ENCODE data around the gene TUT4. TPM values are rescaled to one million over a fixed set of nuclear protein-coding genes. Genes with fewer than 3 reads are reported as not detected.

Gene TUT4
- total RNA-seq, 1 experiment from 2014 or later = 27.9 TPM

DNA sequence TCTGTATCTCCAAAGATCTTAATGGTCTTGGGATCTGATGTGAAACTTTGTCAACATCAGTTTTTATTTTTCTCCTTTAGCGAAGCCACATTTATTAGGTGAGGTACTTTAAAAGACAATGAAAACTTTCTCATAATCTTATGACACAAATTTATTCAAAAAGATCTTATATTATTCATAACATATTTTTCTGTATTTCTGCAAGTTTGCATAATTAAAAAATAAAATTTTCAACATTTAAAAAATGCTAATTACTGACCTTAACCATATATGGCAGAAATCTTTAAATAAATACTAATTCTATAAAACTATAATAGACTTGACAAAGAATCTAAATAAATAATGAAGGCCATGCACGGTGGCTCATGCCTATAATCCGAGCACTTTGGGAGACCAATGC is 75.9 kb downstream of the TUT4 start:
- DNase-seq (ENCODE audit: low read depth) = no peak

DNA sequence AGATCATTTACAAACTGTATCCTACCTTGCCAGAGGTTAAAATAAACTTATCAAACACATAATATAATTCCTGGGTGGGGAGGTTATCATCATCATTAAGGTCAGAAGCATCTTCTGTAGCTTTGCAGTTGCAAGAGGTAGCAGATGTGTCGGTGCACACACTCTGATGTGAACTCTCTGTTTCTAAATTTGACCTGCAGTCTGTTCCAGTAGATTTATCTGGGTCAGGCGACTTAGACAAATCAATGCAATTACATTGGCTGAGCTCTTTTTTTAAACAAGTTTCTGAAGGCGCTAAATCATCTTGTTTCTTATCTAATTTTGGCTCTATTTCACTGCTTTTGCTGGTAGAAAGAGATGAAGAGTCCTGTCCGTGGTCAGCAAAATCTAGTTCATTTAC is 78.1 kb downstream of the TUT4 start:
- DNase-seq (ENCODE audit: low read depth) = no peak

DNA sequence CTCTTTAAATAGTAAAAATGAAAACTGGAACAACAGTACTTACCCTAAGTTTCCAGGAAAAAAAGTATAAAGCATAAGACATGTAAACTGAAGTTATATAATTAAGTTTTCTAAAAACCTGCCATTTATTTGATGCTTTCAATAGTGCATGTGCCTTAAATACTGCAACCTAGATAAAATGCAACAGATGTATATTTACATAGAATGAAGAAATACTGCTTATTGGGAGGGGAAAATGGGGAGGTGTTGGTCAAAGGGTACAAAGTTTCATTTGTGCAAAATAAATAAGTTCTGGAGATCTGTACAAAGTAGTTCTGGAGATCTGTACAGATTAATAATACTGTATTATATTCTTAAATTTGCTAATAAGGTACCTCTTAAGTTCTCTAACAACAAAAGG is 79.9 kb downstream of the TUT4 start:
- no peak for DNase-seq (ENCODE audit: low read depth)

DNA sequence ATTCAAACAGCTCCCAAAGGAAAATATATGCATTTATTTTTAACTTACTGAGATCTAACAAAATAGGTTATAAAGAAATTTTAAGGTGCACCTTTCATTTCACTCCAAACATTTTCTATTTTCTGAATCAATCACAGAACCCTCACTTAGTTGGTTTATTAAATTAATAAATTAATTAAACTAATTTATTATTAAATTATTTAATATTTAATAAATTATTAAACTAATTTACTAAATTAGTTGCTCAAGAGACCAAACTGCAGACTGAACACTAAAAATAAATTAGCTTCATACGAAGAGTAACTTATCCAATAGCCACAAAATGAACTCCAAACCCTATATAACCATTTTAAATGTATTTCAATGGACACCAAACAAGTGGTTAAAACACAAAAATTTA is 80.5 kb downstream of the TUT4 start:
- no peak for DNase-seq (ENCODE audit: low read depth)

DNA sequence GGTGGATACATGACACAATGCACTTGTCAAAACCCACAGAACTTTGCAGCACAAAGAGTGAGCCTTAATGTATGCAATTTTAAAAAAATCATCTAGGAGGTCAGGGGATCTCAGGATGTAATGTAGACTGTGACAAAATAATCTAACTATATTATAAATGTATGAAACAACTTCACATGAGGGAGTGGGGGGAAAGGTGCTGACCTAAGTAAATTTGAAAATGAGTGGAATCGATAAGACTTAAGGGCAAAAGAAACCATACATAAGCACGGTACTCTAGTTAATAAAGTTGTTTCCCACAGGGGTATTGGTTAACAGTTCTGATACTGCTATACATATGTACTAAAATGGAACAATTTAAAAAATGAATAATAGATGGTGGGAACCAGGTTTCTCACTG is 83.8 kb downstream of the TUT4 start:
- DNase-seq (ENCODE audit: low read depth) = no peak

DNA sequence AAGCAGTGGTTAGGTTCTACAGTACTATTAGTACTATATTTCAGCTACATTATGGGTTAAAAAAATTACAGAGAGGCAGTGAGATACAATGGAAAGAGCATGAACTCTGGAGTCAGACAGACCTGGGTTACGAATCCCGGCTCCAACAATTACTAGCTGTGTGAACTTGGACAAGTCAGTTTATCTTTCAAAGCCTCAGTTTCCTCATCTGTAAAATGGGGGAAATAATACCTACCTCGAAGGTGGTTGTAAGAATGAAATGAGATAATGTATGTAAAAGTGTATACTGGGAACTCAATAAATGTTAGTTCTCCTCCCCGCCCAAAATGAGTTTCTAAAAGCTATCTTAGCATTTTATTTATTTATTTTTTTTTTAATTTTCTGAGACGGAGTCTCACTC is 89.0 kb downstream of the TUT4 start:
- DNase-seq (ENCODE audit: low read depth) = no peak

DNA sequence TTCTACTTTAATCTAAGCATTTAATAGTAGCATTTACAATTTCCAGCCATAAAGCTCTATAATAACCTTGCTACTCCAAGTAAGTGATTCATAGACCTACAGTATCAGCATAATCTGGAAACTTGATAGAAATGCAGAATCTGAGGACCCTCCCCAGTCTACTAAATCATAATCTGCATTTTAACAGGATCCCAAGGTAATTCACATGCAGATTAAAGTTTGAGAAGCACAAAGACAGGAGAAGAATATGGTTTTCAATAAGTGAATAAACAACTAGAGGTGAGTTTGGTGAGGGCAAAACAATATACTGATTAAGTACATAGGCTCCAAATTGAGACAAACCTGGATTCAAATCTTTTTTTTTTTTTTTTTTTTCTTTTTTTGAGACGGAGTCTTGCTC is 91.1 kb downstream of the TUT4 start:
- DNase-seq (ENCODE audit: low read depth) = no peak

DNA sequence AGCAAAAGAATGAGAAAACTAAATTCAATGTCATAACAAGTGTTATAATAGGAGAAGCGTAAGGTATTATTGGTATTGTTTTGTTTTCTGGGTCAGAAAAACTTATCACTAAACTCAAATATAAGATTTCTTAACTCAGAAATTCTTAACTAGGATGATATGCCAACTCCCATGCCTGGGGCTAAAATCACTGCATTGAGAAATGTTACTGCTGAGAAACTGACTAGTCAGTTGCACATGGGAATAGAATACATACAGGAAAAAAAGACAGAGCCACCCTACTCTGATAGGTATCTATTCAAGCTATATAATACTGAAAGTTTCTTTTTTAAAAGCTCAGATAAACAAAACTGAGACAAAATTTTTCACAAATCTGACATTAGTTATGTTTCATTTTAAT is 92.2 kb downstream of the TUT4 start:
- no peak for DNase-seq (ENCODE audit: low read depth)

DNA sequence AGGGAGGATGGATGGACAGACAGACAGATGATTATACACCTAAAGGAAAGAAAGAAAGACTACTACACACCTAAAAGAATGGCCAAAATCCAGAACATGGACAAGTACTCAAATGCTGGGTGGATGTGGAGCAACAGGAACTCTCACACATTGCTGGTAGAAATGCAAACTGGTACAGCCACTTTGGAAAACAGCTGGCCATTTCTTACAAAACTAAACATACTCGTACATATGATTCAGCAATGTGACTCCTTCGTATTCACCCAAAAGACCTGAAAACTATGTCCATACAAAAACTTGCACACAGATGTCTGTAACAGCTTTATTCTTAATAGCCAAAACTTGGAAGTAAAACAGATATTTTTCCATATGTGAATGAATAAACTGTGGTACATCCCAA is 97.2 kb downstream of the TUT4 start:
- DNase-seq (ENCODE audit: low read depth) = no peak

DNA sequence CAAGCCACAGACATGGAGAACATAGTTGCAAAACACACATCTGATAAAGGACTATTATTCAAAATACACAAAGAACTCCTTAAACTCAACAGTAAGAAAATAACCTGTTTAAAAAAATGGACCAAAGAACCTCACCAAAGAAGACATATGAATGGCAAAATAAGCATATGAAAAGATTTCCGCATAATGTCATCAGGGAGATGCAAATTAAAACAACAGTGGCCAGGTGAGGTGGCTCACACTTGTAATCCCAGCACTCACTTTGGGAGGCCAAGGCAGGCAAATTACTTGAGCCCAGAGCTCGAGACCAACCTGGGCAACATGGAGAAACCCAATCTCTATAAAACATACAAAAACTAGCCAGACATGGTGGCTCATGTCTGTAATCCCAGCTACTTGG is 98.1 kb downstream of the TUT4 start:
- no peak for DNase-seq (ENCODE audit: low read depth)

DNA sequence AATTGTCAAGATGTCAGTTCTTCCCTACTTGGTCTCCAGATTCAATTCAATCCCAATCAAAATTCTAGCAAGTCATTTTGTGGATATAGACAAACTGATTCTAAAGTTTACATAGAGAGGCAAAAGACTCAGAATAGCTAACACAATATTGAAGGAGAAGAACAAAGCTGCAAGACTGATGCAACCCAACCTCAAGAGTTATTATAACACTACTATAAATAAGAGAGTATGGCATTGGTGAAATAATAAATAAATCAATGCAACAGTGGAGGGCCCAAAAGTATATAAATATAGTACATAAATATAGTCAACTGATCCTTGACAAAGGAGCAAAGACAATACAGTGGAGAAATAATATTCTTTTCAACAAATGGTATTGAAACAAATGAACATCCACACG is 98.8 kb downstream of the TUT4 start:
- no peak for DNase-seq (ENCODE audit: low read depth)

DNA sequence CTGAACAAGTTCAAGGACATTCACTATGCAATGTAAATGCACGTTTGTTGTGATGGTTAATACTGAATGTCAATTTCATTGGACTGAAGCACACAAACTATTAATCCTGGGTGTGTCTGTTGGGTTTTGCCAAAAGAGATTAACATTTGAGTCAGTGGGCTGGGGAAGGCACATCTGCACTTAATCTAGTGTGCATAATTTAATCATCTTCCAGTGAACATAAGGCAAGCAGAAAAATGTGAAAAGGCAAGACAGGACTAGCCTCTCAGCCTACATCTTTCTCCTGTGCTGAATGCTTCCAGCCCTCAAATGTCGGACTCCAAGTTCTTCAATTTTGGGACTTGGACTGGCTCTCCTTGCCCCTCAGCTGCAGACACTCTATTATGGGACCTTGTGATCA is 108.4 kb downstream of the TUT4 start:
- DNase-seq (ENCODE audit: low read depth) = no peak

DNA sequence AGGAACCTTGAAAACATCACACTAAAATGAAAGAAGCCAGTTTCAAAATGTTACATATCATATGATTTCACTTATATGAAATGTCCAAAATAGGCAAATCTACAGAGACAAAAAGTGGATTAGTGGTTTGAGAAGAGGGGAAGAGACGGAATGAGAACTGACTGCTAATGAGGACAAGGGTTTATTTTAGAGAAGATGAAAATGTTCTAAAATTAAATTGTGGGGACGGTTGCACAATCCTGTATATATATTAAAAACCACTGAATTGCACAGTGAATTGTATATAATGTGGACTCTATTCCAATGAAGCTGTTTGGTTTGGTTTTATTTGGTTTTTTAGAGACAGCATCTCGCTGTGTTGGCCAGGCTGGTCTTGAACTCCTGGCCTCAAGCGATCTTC is 112.9 kb downstream of the TUT4 start:
- no peak for DNase-seq (ENCODE audit: low read depth)

DNA sequence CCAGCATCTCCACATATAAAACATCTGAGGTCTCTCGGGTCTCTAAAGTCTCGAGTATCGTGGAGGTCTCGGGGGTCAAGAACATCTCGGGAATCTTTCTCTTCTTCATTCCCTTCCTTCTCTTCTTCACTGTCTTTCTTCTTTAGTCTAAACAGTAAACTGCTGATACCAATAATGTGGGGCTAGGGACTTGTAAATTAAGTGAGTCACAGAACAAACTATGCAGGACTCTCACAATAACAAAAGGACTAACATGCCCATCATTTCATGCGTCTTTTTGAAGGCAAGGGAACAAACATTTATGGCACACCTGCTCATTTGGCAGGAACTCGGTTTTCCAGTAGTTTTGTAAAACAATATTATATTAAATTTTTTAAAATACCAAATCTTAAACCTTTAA is 116.1 kb downstream of the TUT4 start:
- no peak for DNase-seq (ENCODE audit: low read depth)

DNA sequence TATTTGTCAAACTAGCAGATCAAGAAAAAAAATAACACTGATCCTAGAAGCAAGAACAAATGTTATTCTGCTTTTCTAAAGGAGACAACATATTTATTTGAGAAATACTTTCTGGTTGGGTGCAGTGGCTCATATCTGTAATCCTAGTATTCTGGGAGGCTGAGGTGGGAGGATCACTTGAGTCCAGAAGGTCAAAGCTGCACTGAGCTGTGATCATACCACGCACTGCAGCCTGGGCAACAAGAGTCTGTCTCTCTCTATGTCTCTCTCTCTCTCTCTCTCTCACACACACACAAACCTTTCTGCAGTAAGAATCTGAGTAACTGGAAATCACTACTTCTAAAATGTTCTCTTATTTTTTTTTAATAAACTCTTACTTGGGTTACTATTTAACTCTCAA is 117.2 kb downstream of the TUT4 start:
- no peak for DNase-seq (ENCODE audit: low read depth)

DNA sequence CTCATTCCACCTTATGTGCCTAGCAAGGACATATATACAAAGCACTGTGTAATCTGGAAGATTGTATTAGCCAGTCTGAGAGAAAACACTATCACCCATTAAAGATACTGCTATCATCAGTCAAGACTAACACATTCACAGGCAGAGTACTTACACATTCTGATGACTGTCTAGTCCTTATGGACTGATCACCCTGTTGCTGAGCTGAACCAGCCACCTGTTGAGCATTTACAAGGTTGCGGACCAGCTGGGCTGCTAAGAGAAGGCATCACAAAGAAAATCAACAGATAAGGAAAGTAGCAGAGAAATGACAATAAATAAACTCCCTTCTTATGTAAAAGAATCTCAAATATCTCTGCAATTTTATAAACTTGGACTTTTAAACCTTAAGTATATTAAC is 117.7 kb downstream of the TUT4 start:
- DNase-seq (ENCODE audit: low read depth) = no peak

DNA sequence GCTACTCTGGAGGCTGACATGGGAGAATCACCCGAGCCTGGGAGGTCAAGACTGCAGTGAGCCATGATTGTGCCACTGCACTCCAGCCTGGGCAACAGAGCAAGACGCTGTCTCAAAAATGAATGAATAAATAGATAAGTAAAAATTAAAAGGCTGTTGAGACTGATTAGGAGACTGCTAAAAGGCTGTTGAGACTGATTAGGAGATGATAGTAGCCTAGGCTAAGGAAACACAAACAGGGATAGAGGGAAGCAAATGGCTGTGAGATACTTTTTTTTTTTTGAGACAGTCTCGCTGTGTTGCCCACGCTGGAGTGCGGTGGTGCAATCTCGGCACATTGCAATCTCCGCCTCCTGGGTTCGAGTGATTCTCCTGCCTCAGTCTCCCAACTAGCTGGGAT is 120.1 kb downstream of the TUT4 start:
- no peak for DNase-seq (ENCODE audit: low read depth)

DNA sequence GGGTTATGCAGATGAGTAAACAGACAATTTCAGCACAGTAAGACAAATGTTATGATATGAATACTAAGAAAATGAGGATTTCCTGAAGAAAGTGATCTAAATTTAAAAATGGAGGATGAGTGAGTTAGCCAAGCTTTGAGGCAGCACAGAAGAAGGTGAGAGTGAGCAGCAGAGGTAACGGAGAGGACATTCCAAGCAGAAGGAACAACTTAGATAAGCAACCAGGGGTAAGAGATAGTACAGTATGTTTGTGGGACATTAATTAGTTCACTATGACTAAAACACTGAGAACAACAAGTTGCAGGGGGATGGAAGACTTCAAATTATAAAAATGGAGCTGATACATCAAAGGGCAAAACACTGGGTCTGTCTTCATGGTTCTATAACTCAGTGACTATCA is 125.7 kb downstream of the TUT4 start:
- no peak for DNase-seq (ENCODE audit: low read depth)

DNA sequence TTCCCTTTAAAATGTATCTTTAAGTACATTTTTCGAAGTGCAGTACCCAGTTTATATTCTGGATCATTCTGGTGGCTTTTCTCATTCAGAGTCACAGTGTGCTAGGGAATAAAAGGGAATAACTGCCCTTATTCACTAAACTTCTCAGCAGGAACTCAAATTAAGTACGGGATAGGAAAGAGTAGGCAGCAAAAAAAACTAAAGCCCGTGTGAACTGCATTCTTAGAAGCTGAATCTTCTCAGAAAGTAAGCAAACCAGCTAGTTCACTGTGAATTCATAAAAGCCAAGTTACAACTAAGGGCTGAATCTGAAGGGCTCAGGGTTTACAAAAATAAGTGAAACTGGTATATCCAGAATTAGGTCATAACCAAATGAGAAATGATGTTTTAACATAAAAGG is 126.5 kb downstream of the TUT4 start:
- DNase-seq (ENCODE audit: low read depth) = no peak

DNA sequence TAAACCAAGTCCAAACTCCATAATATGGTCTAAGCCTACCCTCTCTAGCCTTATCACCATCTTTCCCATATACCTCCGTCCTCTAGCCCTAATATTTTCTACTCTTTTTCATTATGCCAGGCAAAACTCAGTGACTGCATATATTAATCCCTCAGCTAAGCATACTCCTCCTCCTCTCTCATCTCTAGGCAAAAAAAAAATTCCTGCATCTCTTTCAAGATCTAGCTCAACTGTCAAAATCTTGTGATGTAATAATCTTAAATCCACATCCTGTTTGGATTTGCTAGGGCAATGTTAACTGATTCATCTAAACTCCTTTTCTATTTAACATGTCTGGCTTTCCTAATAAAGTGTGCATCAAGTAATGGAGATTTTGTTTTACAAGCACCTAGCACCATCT is 128.1 kb downstream of the TUT4 start:
- peak; percentile 34 for DNase-seq (ENCODE audit: low read depth)

DNA sequence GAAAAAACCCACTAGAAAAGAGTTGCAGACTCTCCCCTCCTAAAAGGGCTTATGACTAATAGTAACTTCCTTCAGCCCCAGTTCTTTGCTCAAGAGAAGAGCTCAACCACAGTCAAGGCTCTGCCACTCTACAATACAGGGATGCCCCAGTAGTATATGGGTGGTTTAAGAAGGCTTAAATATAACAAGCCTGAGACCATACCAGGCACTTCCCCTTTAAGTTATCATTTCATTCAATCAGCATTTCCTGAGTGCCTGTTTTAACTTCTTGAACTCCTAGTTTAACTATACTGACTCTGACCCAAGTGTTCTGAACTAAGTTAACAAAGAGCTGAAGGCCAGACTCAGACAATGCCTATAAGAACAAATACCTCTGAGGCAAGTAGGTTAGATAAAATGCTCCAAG is 128.7 kb downstream of the TUT4 start:
- peak; percentile 31 for DNase-seq (ENCODE audit: low read depth)

DNA sequence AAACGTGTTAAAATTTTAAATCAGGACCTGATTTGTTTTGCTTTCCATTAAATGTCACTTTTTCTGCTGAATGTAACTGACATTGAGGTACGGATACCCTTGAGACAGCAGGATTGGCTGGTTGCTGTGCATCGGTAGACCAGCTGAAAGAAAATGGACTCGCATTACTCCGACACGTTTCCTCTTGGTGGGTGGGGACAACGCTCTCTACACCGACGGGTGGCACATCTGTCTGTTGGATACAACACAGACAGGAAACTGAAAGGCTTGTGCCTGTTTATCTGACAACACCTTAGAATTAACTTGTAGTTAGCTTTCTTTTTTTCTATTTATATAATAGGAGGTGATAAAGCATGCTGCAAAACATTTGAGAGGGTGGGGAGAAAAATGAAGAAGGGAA is 129.1 kb downstream of the TUT4 start:
- DNase-seq (ENCODE audit: low read depth) = no peak

DNA sequence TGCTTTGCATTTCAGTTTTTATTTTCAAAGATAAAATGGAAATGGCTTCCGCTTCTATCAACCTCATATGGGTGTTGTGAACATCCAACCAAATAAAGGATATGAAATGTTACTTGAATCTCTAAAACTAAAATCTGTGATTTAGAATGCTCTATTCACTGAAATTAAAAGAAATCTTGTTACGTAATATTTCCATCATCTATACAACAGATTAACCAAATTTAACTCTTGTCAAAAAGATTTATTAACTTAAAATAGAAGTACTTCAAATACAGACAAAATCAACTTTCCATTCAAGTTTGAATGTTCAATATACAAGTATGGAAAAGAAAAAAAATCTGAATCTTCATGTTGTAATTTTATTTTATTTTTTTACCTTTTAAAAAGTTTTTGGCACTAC is 129.8 kb downstream of the TUT4 start:
- no peak for DNase-seq (ENCODE audit: low read depth)

DNA sequence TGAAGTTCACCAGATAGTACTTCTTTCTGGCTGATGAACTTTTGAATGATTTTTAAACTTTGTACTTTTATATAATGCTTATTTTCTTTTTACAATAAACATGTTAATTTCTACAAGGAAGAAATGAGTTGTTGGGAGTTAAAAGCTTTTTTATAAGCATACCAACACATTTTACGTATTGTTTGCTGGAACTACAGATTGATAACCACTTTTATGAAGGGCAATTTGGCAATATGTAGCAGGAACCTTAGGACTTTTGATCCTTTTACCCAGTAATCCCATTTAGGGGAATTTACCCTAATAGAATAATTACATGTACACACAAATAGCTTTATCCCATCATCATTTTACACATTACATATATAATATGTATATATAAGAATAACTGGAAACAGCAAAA is 132.2 kb downstream of the TUT4 start:
- no peak for DNase-seq (ENCODE audit: low read depth)

DNA sequence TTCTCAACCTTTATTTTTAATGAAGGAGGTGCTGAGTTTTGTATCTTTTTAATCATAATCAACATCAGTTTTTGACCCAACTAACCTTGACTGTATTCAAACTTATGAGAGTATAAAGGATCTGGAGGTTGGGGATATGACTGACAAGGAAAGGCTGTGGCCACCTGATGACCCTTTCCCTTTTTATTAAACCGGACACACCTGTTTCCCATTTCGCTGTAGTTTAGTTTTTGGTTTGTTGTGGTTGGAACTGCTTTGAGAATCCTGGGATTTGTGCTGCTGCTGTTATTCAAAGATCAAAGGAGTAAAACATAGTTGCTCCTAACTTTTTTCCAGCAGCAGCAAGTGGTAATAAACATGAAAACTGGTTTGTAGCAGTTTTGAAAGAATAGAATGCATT is 136.1 kb downstream of the TUT4 start:
- no peak for DNase-seq (ENCODE audit: low read depth)
